Spleen (tissue), 7 donors: ENCODE measurements around the gene WDR47.

Source experiments
- CTCF ChIP-seq, 11 experiments: fragments of 200-600 bp in 7 of 11; fragments of 450-650 bp in 4 of 11; sonication (generic) in 4 of 11; IDR thresholded peaks in 8 of 11; conservative IDR thresholded peaks in 3 of 11; 1 replicate in 7 of 11; 2 replicates in 4 of 11; pipeline versions ENCODE4 v1.4.0 to v1.8.0; 2016 to 2021; ENCODE audit warnings: antibody characterized with exemption in 11 of 11, inconsistent platforms in 4 of 11, mild to moderate bottlenecking in 1 of 11
- POLR2A ChIP-seq, 3 donors: fragments of 450-650 bp; IDR thresholded peaks; one replicate each; pipeline ENCODE4 v1.5.1; 2017; ENCODE audit warnings: antibody characterized with exemption in 3 of 3, mild to moderate bottlenecking in 1 of 3
- POLR2AphosphoS5 ChIP-seq, 3 donors: sonication (generic); formaldehyde crosslinking; IDR thresholded peaks; one replicate each; pipeline ENCODE4 v1.5.1; 2017; ENCODE audit warnings: antibody characterized with exemption in 3 of 3
- donor health status: DM: no; HTN: no; CAD: no; lungs with moderate emphysema.
- donor health status: DM: no; HTN: no; CAD: no.
- donor health status: DM: no; HTN: no; CAD: no.

DNA sequence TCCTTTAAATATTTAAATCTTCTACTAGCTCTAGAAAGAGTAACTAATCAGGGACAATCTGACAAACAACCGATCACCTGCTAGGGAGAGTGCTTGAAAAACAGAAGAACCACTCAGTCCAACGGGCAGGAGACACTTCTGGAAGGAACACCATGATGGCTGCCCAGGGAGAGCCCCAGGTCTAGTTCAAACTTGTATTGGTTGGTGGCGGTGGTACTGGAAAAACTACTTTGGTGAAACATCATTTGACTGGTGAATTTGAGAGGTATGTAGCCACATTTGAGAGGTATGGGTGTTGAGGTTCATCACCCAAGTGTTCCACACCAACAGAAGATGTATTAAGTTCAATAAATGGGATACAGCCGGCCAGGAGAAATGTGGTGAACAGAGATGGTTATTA, 4.8 kb upstream of the WDR47 start:
- no peak for TF ChIP-seq CTCF (IDR thresholded peaks at IDR 0.05 in 8 of 11, conservative IDR thresholded peaks at IDR 0.05 in 3 of 11)
- TF ChIP-seq POLR2A (IDR thresholded peaks at IDR 0.05) = no peak
- no peak for TF ChIP-seq POLR2AphosphoS5 (IDR thresholded peaks at IDR 0.05)
